ENCODE results near the gene COLEC11.
A peak's percentile ranks its signal among the peaks of the same experiment; 100 is the strongest.
"Not testable (repeated sequence)": the region's sequence is repeated elsewhere in the genome, so short reads cannot be mapped to it uniquely, and the experiment has no call there.

Gene COLEC11

GRCh38 chr2:3594493-3595281, at the start of gene COLEC11:
TSS of gene COLEC11 (plus strand) at chr2:3595112. CDS start at chr2:3604341, 9,229 bp downstream.
- no peak for DNase-seq

GRCh38 chr2:3545788-3546478, 49.0 kb upstream of the COLEC11 start:
- no peak for DNase-seq

GRCh38 chr2:3547915-3548314, 47.0 kb upstream of the COLEC11 start:
- DNase-seq: no peak

- DNase-seq: no peak
These were observed 41.0 kb upstream of the COLEC11 start for GRCh38 chr2:3553946-3554345.

- DNase-seq: no peak
These were observed 37.2 kb upstream of the COLEC11 start for GRCh38 chr2:3557639-3558204.

GRCh38 chr2:3558205-3559014, 36.5 kb upstream of the COLEC11 start, which contains the start of gene RNASEH1:
TSS of gene RNASEH1 (minus strand) at chr2:3558333. CDS start at chr2:3558260, 73 bp downstream.
- peak; percentile 88 for DNase-seq

GRCh38 chr2:3563521-3563976, 31.4 kb upstream of the COLEC11 start:
- DNase-seq: no peak

GRCh38 chr2:3565117-3565516, 29.8 kb upstream of the COLEC11 start:
- no peak for DNase-seq

- no peak for DNase-seq
These were observed 28.1 kb upstream of the COLEC11 start for GRCh38 chr2:3566806-3567205.

- not testable (repeated sequence) for DNase-seq
These were observed 25.3 kb upstream of the COLEC11 start for GRCh38 chr2:3569656-3570055.

- no peak for DNase-seq
These were observed 23.6 kb upstream of the COLEC11 start for GRCh38 chr2:3571284-3571683.

- no peak for DNase-seq
These were observed 22.3 kb upstream of the COLEC11 start for GRCh38 chr2:3572620-3573019.

GRCh38 chr2:3574155-3574554, 20.8 kb upstream of the COLEC11 start:
- DNase-seq: no peak

- DNase-seq: no peak
These were observed 19.2 kb upstream of the COLEC11 start for GRCh38 chr2:3575534-3576262.

GRCh38 chr2:3576263-3576630, 18.7 kb upstream of the COLEC11 start:
- not testable (repeated sequence) for DNase-seq

GRCh38 chr2:3578987-3579386, 15.9 kb upstream of the COLEC11 start:
- DNase-seq: no peak

GRCh38 chr2:3580449-3580848, 14.5 kb upstream of the COLEC11 start:
- no peak for DNase-seq

- DNase-seq: no peak
These were observed 13.3 kb upstream of the COLEC11 start for GRCh38 chr2:3581367-3582262.

- DNase-seq: no peak
These were observed 10.8 kb upstream of the COLEC11 start for GRCh38 chr2:3584076-3584475.

- no peak for DNase-seq
These were observed 10.2 kb upstream of the COLEC11 start for GRCh38 chr2:3584608-3585260.
